Measurements from ENCODE around the gene FIBP. TPM values are rescaled to one million over a fixed set of nuclear protein-coding genes. Genes with fewer than 3 reads are reported as not detected.

The FIBP gene
- total and polyA plus RNA-seq, 9 donors = 32.5 to 74.2 (median 44.2) TPM

- no peaks in the 10 kb centered on the region for H3K27me3 ChIP-seq
- intact Hi-C loops (cut with DNase I) = loop anchor here in 1 of 4 donors (2.0 kb wide), 1 partner anchor 29 kb away; the partner anchor contains the start of gene FIBP
- peak in 4 of 5 donors; percentile 37 to 56 (median 56) for DNase-seq
- peak overlapping the region; percentile 92 for H3K4me3 ChIP-seq
- no peaks in the 10 kb centered on the region for H3K36me3 ChIP-seq
- no peaks in the 10 kb centered on the region for H3K9me3 ChIP-seq
- H3K27ac ChIP-seq = peak overlapping the region; percentile 79 to 84
- peaks cover 37% of the 10 kb centered on the region for H3K4me1 ChIP-seq (ENCODE audit: insufficient read depth)
- WGBS, 3 donors = 57 to 63% (median 61%) methylated on average over 29 to 35 of the region's 35 CpGs
- TF ChIP-seq EP300 (IDR thresholded peaks at IDR 0.05) (no peak), POLR2A (IDR thresholded peaks at IDR 0.05) (no peak), CTCF (IDR thresholded peaks at IDR 0.05) (no peak)
These were observed 29.4 kb upstream of the FIBP start for GRCh38 chr11:65917434-65918210.

- H3K36me3 ChIP-seq = no peaks in the 10 kb centered on the region
- WGBS, 3 donors = 77 to 81% (median 81%) methylated on average over 3 of the region's 3 CpGs
- no peaks in the 10 kb centered on the region for H3K27me3 ChIP-seq
- DNase-seq = peak in 1 of 5 donors; percentile 52
- no peaks in the 10 kb centered on the region for H3K9me3 ChIP-seq
- intact Hi-C loops (cut with DNase I) = no loop called here
- H3K27ac ChIP-seq = peak overlapping the region in 1 of 2 donors; percentile 43
- TF ChIP-seq CTCF (IDR thresholded peaks at IDR 0.05) (no peak), POLR2A (IDR thresholded peaks at IDR 0.05) (no peak), EP300 (IDR thresholded peaks at IDR 0.05) (no peak)
- peaks cover 40% of the 10 kb centered on the region for H3K4me1 ChIP-seq (ENCODE audit: insufficient read depth)
- peak overlapping the region; percentile 92 for H3K4me3 ChIP-seq
These were observed 28.8 kb upstream of the FIBP start for GRCh38 chr11:65917077-65917433.

- intact Hi-C loops (cut with DNase I) = no loop called here
- Histone ChIP-seq H3K4me3 (no peak overlapping the region), H3K27me3 (no peaks in the 10 kb centered on the region), H3K27ac (peak overlapping the region; percentile 58 to 79), H3K9me3 (no peaks in the 10 kb centered on the region), H3K4me1 (ENCODE audit: insufficient read depth) (peaks cover 45% of the 10 kb centered on the region), H3K36me3 (no peaks in the 10 kb centered on the region)
- WGBS, 3 donors = 64 to 73% (median 68%) methylated on average over 7 of the region's 7 CpGs
- no peak for TF ChIP-seq EP300 (IDR thresholded peaks at IDR 0.05)
- DNase-seq = no peak
These were observed 28.1 kb upstream of the FIBP start for GRCh38 chr11:65916391-65916790.

GRCh38 chr11:65915821-65916251 is 27.6 kb upstream of the FIBP start:
- H3K4me3 ChIP-seq = no peak overlapping the region

More at GRCh38 chr11:65915821-65916251, 27.6 kb upstream of the FIBP start:
- peak overlapping the region; percentile 58 to 79 for H3K27ac ChIP-seq
- 5 to 10% (median 8%) methylated on average over 13 of the region's 13 CpGs for WGBS, 3 donors
- H3K9me3 ChIP-seq = no peaks in the 10 kb centered on the region
- peaks cover 46% of the 10 kb centered on the region for H3K4me1 ChIP-seq (ENCODE audit: insufficient read depth)
- H3K36me3 ChIP-seq = no peaks in the 10 kb centered on the region
- intact Hi-C loops (cut with DNase I) = no loop called here
- TF ChIP-seq EP300 (IDR thresholded peaks at IDR 0.05) = no peak
- TF ChIP-seq CTCF (IDR thresholded peaks at IDR 0.05) = no peak
- TF ChIP-seq POLR2A (IDR thresholded peaks at IDR 0.05) = no peak
- DNase-seq = peak; percentile 83 to 91 (median 86)
- no peaks in the 10 kb centered on the region for H3K27me3 ChIP-seq

All from ovary (tissue), 9 donors.